Measurements from ENCODE around the gene SYNDIG1L. TPM values are rescaled to one million over a fixed set of nuclear protein-coding genes. Genes with fewer than 3 reads are reported as not detected.

The SYNDIG1L gene
- polyA plus RNA-seq, 1 donor from 2014 or later = 2.0 TPM

DNA sequence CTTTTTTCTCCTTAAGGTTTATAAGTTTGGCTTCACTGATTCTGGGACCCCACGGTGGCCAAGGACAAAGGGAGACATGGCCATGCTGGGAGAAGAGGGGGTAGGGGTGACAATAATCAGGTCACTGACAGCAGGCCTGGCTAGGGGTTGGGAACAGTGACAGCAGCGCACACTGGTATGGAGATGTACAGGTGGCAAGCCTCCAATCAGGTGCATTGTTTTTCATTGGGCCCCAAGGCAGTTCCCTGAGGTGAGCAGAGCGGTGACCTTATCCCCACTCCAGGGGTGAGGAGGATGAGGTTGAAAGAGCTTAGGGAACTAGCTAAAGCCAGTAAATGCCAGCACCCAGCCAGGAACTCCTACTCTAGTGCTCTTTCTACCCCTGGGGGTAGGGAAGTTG, 1.4 kb downstream of the SYNDIG1L start:
- no peak overlapping the region for H3K4me3 ChIP-seq (ENCODE audit: low read length)
- H3K9me2 ChIP-seq (ENCODE audit: insufficient read depth, low read length) = no peaks in the 10 kb centered on the region
- H3K36me3 ChIP-seq (ENCODE audit: insufficient read depth, low read length) = no peaks in the 10 kb centered on the region
- no peak overlapping the region for H3K27ac ChIP-seq (ENCODE audit: low read length)
- H4K20me1 ChIP-seq (ENCODE audit: insufficient read depth) = no peaks in the 10 kb centered on the region
- no peak overlapping the region for H3K4me2 ChIP-seq (ENCODE audit: low read length)
- H3K79me2 ChIP-seq (replicated peaks; ENCODE audit: insufficient read depth, low read length) = no peaks in the 10 kb centered on the region
- H2AFZ ChIP-seq (ENCODE audit: low read depth, low read length) = no peak overlapping the region
- H3F3A ChIP-seq (ENCODE audit: insufficient read depth, low read length, poor library complexity, severe bottlenecking) = no peaks in the 10 kb centered on the region
- peaks cover 52% of the 10 kb centered on the region for H3K27me3 ChIP-seq (ENCODE audit: insufficient read depth, low read depth, low read length)
- no peak overlapping the region for H3K9ac ChIP-seq (ENCODE audit: low read length)
- TF ChIP-seq RAD21 (conservative IDR thresholded peaks at IDR 0.05) (no peak), TAF1 (IDR thresholded peaks at IDR 0.05; ENCODE audit: low read depth) (no peak), SMC3 (conservative IDR thresholded peaks at IDR 0.05; ENCODE audit: poor library complexity) (no peak), MXI1 (conservative IDR thresholded peaks at IDR 0.05; ENCODE audit: poor library complexity, severe bottlenecking) (no peak), EP300 (conservative IDR thresholded peaks at IDR 0.05; ENCODE audit: poor library complexity, severe bottlenecking) (no peak), EZH2 (IDR thresholded peaks at IDR 0.05; ENCODE audit: borderline replicate concordance, insufficient read depth, low read length, poor library complexity, severe bottlenecking) (no peak), POLR2AphosphoS5 (IDR thresholded peaks at IDR 0.05) (no peak)
- TF ChIP-seq, protein P1, sequence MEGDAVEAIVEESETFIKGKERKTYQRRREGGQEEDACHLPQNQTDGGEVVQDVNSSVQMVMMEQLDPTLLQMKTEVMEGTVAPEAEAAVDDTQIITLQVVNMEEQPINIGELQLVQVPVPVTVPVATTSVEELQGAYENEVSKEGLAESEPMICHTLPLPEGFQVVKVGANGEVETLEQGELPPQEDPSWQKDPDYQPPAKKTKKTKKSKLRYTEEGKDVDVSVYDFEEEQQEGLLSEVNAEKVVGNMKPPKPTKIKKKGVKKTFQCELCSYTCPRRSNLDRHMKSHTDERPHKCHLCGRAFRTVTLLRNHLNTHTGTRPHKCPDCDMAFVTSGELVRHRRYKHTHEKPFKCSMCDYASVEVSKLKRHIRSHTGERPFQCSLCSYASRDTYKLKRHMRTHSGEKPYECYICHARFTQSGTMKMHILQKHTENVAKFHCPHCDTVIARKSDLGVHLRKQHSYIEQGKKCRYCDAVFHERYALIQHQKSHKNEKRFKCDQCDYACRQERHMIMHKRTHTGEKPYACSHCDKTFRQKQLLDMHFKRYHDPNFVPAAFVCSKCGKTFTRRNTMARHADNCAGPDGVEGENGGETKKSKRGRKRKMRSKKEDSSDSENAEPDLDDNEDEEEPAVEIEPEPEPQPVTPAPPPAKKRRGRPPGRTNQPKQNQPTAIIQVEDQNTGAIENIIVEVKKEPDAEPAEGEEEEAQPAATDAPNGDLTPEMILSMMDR (IDR thresholded peaks at IDR 0.05; ENCODE audit: poor library complexity, severe bottlenecking) = no peak
- TF ChIP-seq, protein P2, sequence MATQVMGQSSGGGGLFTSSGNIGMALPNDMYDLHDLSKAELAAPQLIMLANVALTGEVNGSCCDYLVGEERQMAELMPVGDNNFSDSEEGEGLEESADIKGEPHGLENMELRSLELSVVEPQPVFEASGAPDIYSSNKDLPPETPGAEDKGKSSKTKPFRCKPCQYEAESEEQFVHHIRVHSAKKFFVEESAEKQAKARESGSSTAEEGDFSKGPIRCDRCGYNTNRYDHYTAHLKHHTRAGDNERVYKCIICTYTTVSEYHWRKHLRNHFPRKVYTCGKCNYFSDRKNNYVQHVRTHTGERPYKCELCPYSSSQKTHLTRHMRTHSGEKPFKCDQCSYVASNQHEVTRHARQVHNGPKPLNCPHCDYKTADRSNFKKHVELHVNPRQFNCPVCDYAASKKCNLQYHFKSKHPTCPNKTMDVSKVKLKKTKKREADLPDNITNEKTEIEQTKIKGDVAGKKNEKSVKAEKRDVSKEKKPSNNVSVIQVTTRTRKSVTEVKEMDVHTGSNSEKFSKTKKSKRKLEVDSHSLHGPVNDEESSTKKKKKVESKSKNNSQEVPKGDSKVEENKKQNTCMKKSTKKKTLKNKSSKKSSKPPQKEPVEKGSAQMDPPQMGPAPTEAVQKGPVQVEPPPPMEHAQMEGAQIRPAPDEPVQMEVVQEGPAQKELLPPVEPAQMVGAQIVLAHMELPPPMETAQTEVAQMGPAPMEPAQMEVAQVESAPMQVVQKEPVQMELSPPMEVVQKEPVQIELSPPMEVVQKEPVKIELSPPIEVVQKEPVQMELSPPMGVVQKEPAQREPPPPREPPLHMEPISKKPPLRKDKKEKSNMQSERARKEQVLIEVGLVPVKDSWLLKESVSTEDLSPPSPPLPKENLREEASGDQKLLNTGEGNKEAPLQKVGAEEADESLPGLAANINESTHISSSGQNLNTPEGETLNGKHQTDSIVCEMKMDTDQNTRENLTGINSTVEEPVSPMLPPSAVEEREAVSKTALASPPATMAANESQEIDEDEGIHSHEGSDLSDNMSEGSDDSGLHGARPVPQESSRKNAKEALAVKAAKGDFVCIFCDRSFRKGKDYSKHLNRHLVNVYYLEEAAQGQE (IDR thresholded peaks at IDR 0.05; ENCODE audit: borderline replicate concordance) = no peak
- H3K9me3 ChIP-seq (ENCODE audit: low read length) = no peaks in the 10 kb centered on the region

DNA sequence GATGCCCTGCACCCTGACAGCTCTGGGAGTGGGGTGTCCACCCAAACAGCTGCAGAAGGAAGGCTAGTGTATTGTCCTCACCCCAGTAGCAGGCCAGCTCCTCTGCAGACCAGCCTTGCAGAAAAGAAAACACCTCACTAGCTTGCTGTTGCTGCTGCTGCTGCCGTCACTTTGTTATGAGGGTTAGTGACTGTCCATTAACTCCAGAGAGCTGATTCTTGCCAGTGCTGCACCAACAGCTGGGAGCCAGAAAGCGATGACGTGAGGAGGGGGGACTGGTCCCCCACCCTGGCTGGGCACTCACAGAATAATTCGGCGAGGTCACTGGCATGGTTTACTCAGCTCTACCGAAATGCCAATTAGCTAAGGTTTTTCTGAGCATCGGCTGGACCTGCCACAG, 2.8 kb downstream of the SYNDIG1L start:
- Histone ChIP-seq H3K9me2 (ENCODE audit: insufficient read depth, low read length) (no peaks in the 10 kb centered on the region), H3K9ac (ENCODE audit: low read length) (peak overlapping the region; percentile 1), H3K27me3 (ENCODE audit: insufficient read depth, low read depth, low read length) (peaks cover 46% of the 10 kb centered on the region), H3K79me2 (replicated peaks; ENCODE audit: insufficient read depth, low read length) (no peaks in the 10 kb centered on the region), H3K9me3 (ENCODE audit: low read length) (no peaks in the 10 kb centered on the region), H3K27ac (ENCODE audit: low read length) (peak overlapping the region; percentile 20), H3K36me3 (ENCODE audit: insufficient read depth, low read length) (no peaks in the 10 kb centered on the region), H3F3A (ENCODE audit: insufficient read depth, low read length, poor library complexity, severe bottlenecking) (no peaks in the 10 kb centered on the region), H3K4me3 (ENCODE audit: low read length) (peak overlapping the region; percentile 7), H2AFZ (ENCODE audit: low read depth, low read length) (no peak overlapping the region), H4K20me1 (ENCODE audit: insufficient read depth) (no peaks in the 10 kb centered on the region), H3K4me2 (ENCODE audit: low read length) (no peak overlapping the region)
- TF ChIP-seq, protein P2 (IDR thresholded peaks at IDR 0.05; ENCODE audit: borderline replicate concordance) = no peak
- TF ChIP-seq MXI1 (conservative IDR thresholded peaks at IDR 0.05; ENCODE audit: poor library complexity, severe bottlenecking) = no peak

Data from neural cell (in vitro differentiated cells).